BJ (cell line): ENCODE results near the gene PTGIS. TPM values are rescaled to one million over a fixed set of nuclear protein-coding genes. Genes with fewer than 3 reads are reported as not detected.
"Not testable (repeated sequence)": the region's sequence is repeated elsewhere in the genome, so short reads cannot be mapped to it uniquely, and the experiment has no call there.

Experiments used
- CTCF ChIA-PET: fragments of 350-600 bp; formaldehyde crosslinking; extraction: SDS; loops from one replicate; lab custom pipeline; 2021; ENCODE audit warnings: antibody characterized with exemption, inconsistent platforms; lab: Yijun Ruan, JAX
- POLR2A ChIA-PET: fragments of 300-600 bp; sonication (Branson Sonifier 250); formaldehyde crosslinking; extraction: SDS; loops from one replicate; lab custom pipeline; 2021; ENCODE audit warnings: antibody characterized with exemption; lab: Charles Lee
- DNase-seq: peaks from one replicate; pipeline ENCODE4 v3.0.0-alpha.2; 2011; ENCODE audit warnings: low read depth
- H3K27me3 ChIP-seq: 2 replicates; pipeline ENCODE4 v1.6.0; 2011; ENCODE audit warnings: low read length; ENCODE audit not compliant: control insufficient read depth, insufficient read depth
- H3K36me3 ChIP-seq: 2 replicates; pipeline ENCODE4 v1.5.1; 2011; ENCODE audit warnings: low read length; ENCODE audit not compliant: control insufficient read depth, insufficient read depth
- H3K4me3 ChIP-seq: 2 replicates; pipeline ENCODE4 v1.5.1; 2011; ENCODE audit warnings: low read depth, mild to moderate bottlenecking, control low read depth, low read length
- CTCF ChIP-seq: IDR thresholded peaks from 2 replicates; pipeline ENCODE4 v1.5.1; 2011; ENCODE audit warnings: low read depth, mild to moderate bottlenecking, control low read depth, inconsistent platforms, low read length, moderate library complexity; ENCODE audit not compliant: insufficient read depth
- polyA minus RNA-seq: library from RNA; depleted of rRNA, polyadenylated mRNA; stranded (reverse); fragments of >200 nt; gene quantifications from 2 replicates; pipeline ENCODE4 v1.2.3, GENCODE V29; 2011; rRNA and poly(A)+ RNA removed
- polyA plus RNA-seq: library from polyadenylated mRNA; depleted of rRNA; stranded (reverse); fragments of >200 nt; gene quantifications from 2 replicates; pipeline ENCODE4 v1.2.3, GENCODE V29; 2011; rRNA removed

Gene PTGIS
- polyA plus RNA-seq: 28.8 and 39.0 TPM in 2 replicates
- polyA minus RNA-seq: 43.8 and 58.0 TPM in 2 replicates

- ChIA-PET POLR2A (no interaction called here), CTCF (no interaction called here)
- Histone ChIP-seq H3K36me3 (no peaks in the 10 kb centered on the region), H3K4me3 (peak within 1 kb of the TSS; percentile 61), H3K27me3 (peaks cover 12% of the 10 kb centered on the region)
- TF ChIP-seq CTCF: no peak
- no peak for DNase-seq
These were observed at the start of gene PTGIS for GRCh38 chr20:49567421-49568277. Gene PTGIS (minus strand): TSS chr20:49568137. CDS start chr20:49568116, 21 bp downstream.

- POLR2A ChIA-PET, H3K36me3 ChIP-seq, DNase-seq, H3K4me3 ChIP-seq, H3K27me3 ChIP-seq: not testable (repeated sequence)
- CTCF ChIA-PET: interaction anchor here (1.2 kb wide), 1 partner anchor 9 kb away, joined by 4 read pairs; no protein-coding TSS in a partner anchor
These were observed 49.5 kb upstream of the PTGIS start for GRCh38 chr20:49617394-49617793.

- CTCF ChIA-PET: interaction anchor here (0.6 to 13.8 kb wide), 4 partner anchors 75 to 271 kb away, joined by 3 to 485 read pairs (median 93); no protein-coding TSS in a partner anchor
- no peak for TF ChIP-seq CTCF
- DNase-seq: no peak
- H3K27me3 ChIP-seq: peaks cover 2% of the 10 kb centered on the region; the same call in 1 of the 2 replicates
- POLR2A ChIA-PET: no interaction called here
- no peaks in the 10 kb centered on the region for H3K36me3 ChIP-seq
- no peak overlapping the region for H3K4me3 ChIP-seq
These were observed 48.4 kb upstream of the PTGIS start for GRCh38 chr20:49616154-49617007.

GRCh38 chr20:49615401-49616153 is 47.6 kb upstream of the PTGIS start:
- no peaks in the 10 kb centered on the region for H3K36me3 ChIP-seq
- DNase-seq: no peak
- H3K4me3 ChIP-seq: no peak overlapping the region
- ChIA-PET POLR2A (no interaction called here), CTCF (interaction anchor here (0.6 to 13.8 kb wide), 5 partner anchors 74 to 272 kb away, joined by 3 to 485 read pairs (median 3); no protein-coding TSS in a partner anchor)
- H3K27me3 ChIP-seq: no peaks in the 10 kb centered on the region; the same call in 1 of the 2 replicates
- TF ChIP-seq CTCF: no peak

GRCh38 chr20:49615051-49615400 is 47.1 kb upstream of the PTGIS start:
- H3K36me3 ChIP-seq, DNase-seq, H3K4me3 ChIP-seq, POLR2A ChIA-PET, H3K27me3 ChIP-seq: not testable (repeated sequence)
- CTCF ChIA-PET: interaction anchor here (0.9 to 13.8 kb wide), 4 partner anchors 73 to 273 kb away, joined by 3 to 485 read pairs (median 93); no protein-coding TSS in a partner anchor
